Liver (tissue), 9 donors: ENCODE results near the gene ITLN1. TPM values are rescaled to one million over a fixed set of nuclear protein-coding genes. Genes with fewer than 3 reads are reported as not detected.

Experiments used
- DNase-seq: peaks from one replicate; pipeline ENCODE4 v3.0.0-alpha.2; 2017; ENCODE audit warnings: low spot score
- H3K27ac ChIP-seq, 2 donors: one replicate each; pipeline ENCODE4 v1.7.0; 2013; ENCODE audit warnings: inconsistent platforms in 2 of 2, low read length in 2 of 2, control low read depth in 1 of 2, low read depth in 1 of 2, mild to moderate bottlenecking in 1 of 2
- H3K27me3 ChIP-seq, 4 donors: one replicate each; pipeline versions ENCODE4 v1.6.1 to v1.7.0; 2013; ENCODE audit warnings: low read length in 3 of 4, inconsistent platforms in 1 of 4, mild to moderate bottlenecking in 1 of 4, moderate library complexity in 1 of 4; ENCODE audit not compliant: control insufficient read depth in 4 of 4, insufficient read depth in 4 of 4
- H3K36me3 ChIP-seq, 4 donors: one replicate each; pipeline versions ENCODE4 v1.6.1 to v1.7.0; 2013; ENCODE audit warnings: low read length in 3 of 4, mild to moderate bottlenecking in 3 of 4, low read depth in 1 of 4, moderate library complexity in 1 of 4; ENCODE audit not compliant: control insufficient read depth in 4 of 4, insufficient read depth in 3 of 4
- H3K4me1 ChIP-seq, 4 donors: one replicate each; pipeline versions ENCODE4 v1.6.1 to v1.7.0; 2013; ENCODE audit warnings: low read length in 3 of 4, mild to moderate bottlenecking in 3 of 4, moderate library complexity in 1 of 4; ENCODE audit not compliant: control insufficient read depth in 4 of 4, insufficient read depth in 4 of 4
- H3K4me3 ChIP-seq, 3 donors: one replicate each; pipeline versions ENCODE4 v1.6.1 to v1.7.0; 2013; ENCODE audit warnings: low read length in 3 of 3, control low read depth in 1 of 3, low read depth in 1 of 3, mild to moderate bottlenecking in 1 of 3
- H3K9ac ChIP-seq, 2 donors: one replicate each; pipeline ENCODE4 v1.7.0; 2013; ENCODE audit warnings: low read length in 2 of 2, mild to moderate bottlenecking in 2 of 2, moderate library complexity in 2 of 2, control low read depth in 1 of 2, low read depth in 1 of 2
- H3K9me3 ChIP-seq, 4 donors: one replicate each; pipeline versions ENCODE4 v1.6.1 to v1.7.0; 2013; ENCODE audit warnings: low read length in 3 of 4; ENCODE audit not compliant: control insufficient read depth in 4 of 4
- ATF3 ChIP-seq: IDR thresholded peaks from 2 replicates; pipeline ENCODE4 v1.6.1; 2016; ENCODE audit warnings: antibody characterized with exemption
- CTCF ChIP-seq: fragments of 150-350 bp; IDR thresholded peaks from 2 replicates; pipeline ENCODE4 v1.5.1; 2017; ENCODE audit warnings: improper control_type of control experiment, low read depth, low read length; ENCODE audit not compliant: missing input control
- FOXA1 ChIP-seq: IDR thresholded peaks from 2 replicates; pipeline ENCODE4 v1.6.1; 2016; ENCODE audit warnings: antibody characterized with exemption
- FOXA2 ChIP-seq: IDR thresholded peaks from 2 replicates; pipeline ENCODE4 v1.6.1; 2016; ENCODE audit warnings: antibody characterized with exemption
- HNF4A ChIP-seq, 2 donors: conservative IDR thresholded peaks; 2 replicates each; pipeline ENCODE4 v1.6.1; 2016; ENCODE audit warnings: antibody characterized with exemption in 2 of 2, mild to moderate bottlenecking in 2 of 2
- HNF4G ChIP-seq: IDR thresholded peaks from 2 replicates; pipeline ENCODE4 v1.6.1; 2016; ENCODE audit warnings: antibody characterized with exemption
- JUND ChIP-seq, 2 donors: IDR thresholded peaks; 2 replicates each; pipeline ENCODE4 v1.6.1; 2016; ENCODE audit warnings: antibody characterized with exemption in 2 of 2
- MAX ChIP-seq: IDR thresholded peaks from 2 replicates; pipeline ENCODE4 v1.6.1; 2016; ENCODE audit warnings: antibody characterized with exemption
- NR2F2 ChIP-seq: IDR thresholded peaks from 2 replicates; pipeline ENCODE4 v1.6.1; 2016; ENCODE audit warnings: antibody characterized with exemption
- REST ChIP-seq: IDR thresholded peaks from 2 replicates; pipeline ENCODE4 v1.6.1; 2016; ENCODE audit warnings: antibody characterized with exemption, mild to moderate bottlenecking
- RXRA ChIP-seq, 2 donors: IDR thresholded peaks; 2 replicates each; pipeline ENCODE4 v1.6.1; 2017 to 2018; ENCODE audit warnings: antibody characterized with exemption in 2 of 2, mild to moderate bottlenecking in 1 of 2
- SP1 ChIP-seq: IDR thresholded peaks from 2 replicates; pipeline ENCODE4 v1.6.1; 2018; ENCODE audit warnings: antibody characterized with exemption, mild to moderate bottlenecking
- TAF1 ChIP-seq: conservative IDR thresholded peaks from 2 replicates; pipeline ENCODE4 v1.6.1; 2016; ENCODE audit warnings: antibody characterized with exemption, mild to moderate bottlenecking
- YY1 ChIP-seq: IDR thresholded peaks from 2 replicates; pipeline ENCODE4 v1.6.1; 2016; ENCODE audit warnings: antibody characterized with exemption, mild to moderate bottlenecking
- ZBTB33 ChIP-seq: IDR thresholded peaks from 2 replicates; pipeline ENCODE4 v1.6.1; 2016; ENCODE audit warnings: antibody characterized with exemption
- WGBS: extraction: QIAGEN DNeasy Blood & Tissue Kit; methylation state at CpG from one replicate; pipeline ENCODE4 v1.1.7; 2013; 5-methylcytosine and 5-hydroxymethylcytosine counted together
- polyA plus RNA-seq, 2 donors: library from polyadenylated mRNA; stranded (reverse) in 1 of 2; unstranded in 1 of 2; fragments of 200-250 nt in 1 of 2; fragments of >200 nt in 1 of 2; fragmentation: Nextera tagmentation in 1 of 2; extraction: Ambion mirVana in 1 of 2; gene quantifications; one replicate each; pipeline versions ENCODE4 v1.2.1 to v1.2.3, GENCODE V29; 2013 to 2015
- total RNA-seq, 2 donors: library from RNA; depleted of rRNA; stranded (reverse); fragments of >200 nt; gene quantifications; one replicate each; pipeline ENCODE4 v1.2.3, GENCODE V29; 2014
- donor health status: healthy.
- donor health status: healthy.
- donor health status: healthy.
- donor health status: healthy.
- donor health status: healthy.

The ITLN1 gene
- total and polyA plus RNA-seq, 4 donors = 3.7 to 13.4 (median 5.5) TPM

GRCh38 chr1:160866695-160867260 is 18.2 kb downstream of the ITLN1 start:
- 74% methylated on average over 6 of the region's 6 CpGs for WGBS
- H3K9me3 ChIP-seq = no peaks in the 10 kb centered on the region
- H3K4me1 ChIP-seq = peaks cover 2 to 6% (median 4%) of the 10 kb centered on the region in 4 donors
- no peaks in the 10 kb centered on the region for H3K27me3 ChIP-seq
- H3K4me3 ChIP-seq = no peak overlapping the region
- H3K36me3 ChIP-seq = no peaks in the 10 kb centered on the region
- DNase-seq = no peak
- no peak overlapping the region for H3K27ac ChIP-seq
- no peak overlapping the region for H3K9ac ChIP-seq
- no peak for TF ChIP-seq SP1
- TF ChIP-seq HNF4G = no peak
- no peak for TF ChIP-seq ZBTB33
- no peak for TF ChIP-seq JUND (IDR thresholded peaks at IDR 0.05)

- Histone ChIP-seq H3K27ac (no peak overlapping the region), H3K27me3 (no peaks in the 10 kb centered on the region), H3K36me3 (no peaks in the 10 kb centered on the region), H3K4me3 (no peak overlapping the region), H3K9me3 (no peaks in the 10 kb centered on the region), H3K9ac (no peak overlapping the region), H3K4me1 (peaks cover 2 to 8% (median 6%) of the 10 kb centered on the region in 4 donors)
- no peak for TF ChIP-seq FOXA1
- no peak for TF ChIP-seq ZBTB33
- TF ChIP-seq RXRA (IDR thresholded peaks at IDR 0.05) = peak; percentile 10 to 23
- no peak for TF ChIP-seq CTCF
- no peak for TF ChIP-seq ATF3
- TF ChIP-seq HNF4A (conservative IDR thresholded peaks at IDR 0.05) = peak; percentile 19 to 42
- TF ChIP-seq MAX = no peak
- TF ChIP-seq SP1 = peak; percentile 11
- TF ChIP-seq YY1 = no peak
- TF ChIP-seq FOXA2 = no peak
- TF ChIP-seq REST = no peak
- TF ChIP-seq HNF4G = no peak
- no peak for TF ChIP-seq TAF1
- no peak for TF ChIP-seq NR2F2
- DNase-seq = no peak
Observed at GRCh38 chr1:160866001-160866694, 18.8 kb downstream of the ITLN1 start.
